K562 (cell line): Measurements from ENCODE around the gene GNGT2. TPM values are rescaled to one million over a fixed set of nuclear protein-coding genes. Genes with fewer than 3 reads are reported as not detected.
A peak's percentile ranks its signal among the peaks of the same experiment; 100 is the strongest.

Experiments used
- ARID4B ChIP-seq: sonication (generic); formaldehyde crosslinking; IDR thresholded peaks from 2 replicates; pipeline ENCODE4 v1.8.0; 2022; ENCODE audit warnings: mild to moderate bottlenecking, missing genetic modification reagents
- FOXK1 ChIP-seq: sonication (generic); formaldehyde crosslinking; IDR thresholded peaks from 2 replicates; pipeline ENCODE4 v1.8.0; 2022; ENCODE audit warnings: missing genetic modification reagents, mild to moderate bottlenecking, borderline replicate concordance
- KLF16 ChIP-seq: IDR thresholded peaks from 2 replicates; pipeline ENCODE4 v1.6.1; 2016; ENCODE audit warnings: antibody characterized with exemption
- SIRT6 ChIP-seq: IDR thresholded peaks from one replicate; pipeline ENCODE4 v1.6.1; 2012; ENCODE audit warnings: low read depth, mild to moderate bottlenecking, control low read depth, inconsistent platforms, low read length, moderate library complexity
- SRSF1 ChIP-seq: fragments of 200-400 bp; formaldehyde crosslinking; IDR thresholded peaks from 2 replicates; pipeline ENCODE4 v1.6.1; 2017; ENCODE audit warnings: mild to moderate bottlenecking, low read depth, low read length, moderate library complexity
- TCF3 ChIP-seq: sonication (generic); formaldehyde crosslinking; IDR thresholded peaks from 2 replicates; pipeline ENCODE4 v1.4.0; 2020; ENCODE audit warnings: mild to moderate bottlenecking, missing genetic modification reagents
- XRCC3 ChIP-seq: fragments of 450-650 bp; IDR thresholded peaks from 2 replicates; pipeline ENCODE4 v1.6.1; 2017; ENCODE audit warnings: mild to moderate bottlenecking, moderate library complexity
- polyA plus RNA-seq, 8 experiments: library from polyadenylated mRNA; depleted of rRNA in 4 of 8; stranded (reverse) in 5 of 8; unstranded in 3 of 8; fragments of >200 nt; fragmentation: Nextera tagmentation in 2 of 8; fragmentation: Illumina TruSeq in 1 of 8; extraction: Ambion mirVana in 2 of 8; extraction: Trizol in 1 of 8; gene quantifications; 2 replicates each; pipeline versions ENCODE4 v1.2.1 to v1.2.3, GENCODE V29; 2011 to 2014; ENCODE audit warnings: inconsistent platforms in 1 of 8, missing spikeins in 1 of 8
- total RNA-seq, 7 experiments: library from RNA; depleted of rRNA in 6 of 7; stranded (reverse); fragments of >200 nt in 6 of 7; fragmentation: Illumina TruSeq in 2 of 7; extraction: Trizol in 2 of 7; gene quantifications; 2 replicates each; pipeline versions ENCODE4 v1.2.1 to v1.2.3, GENCODE V29; 2011 to 2021; ENCODE audit warnings: low replicate concordance in 1 of 7
- TF ChIP-seq, protein P1 (sequence below): fragments of 250-450 bp; sonication (Bioruptor Pico); IDR thresholded peaks from 2 replicates; pipeline ENCODE4 v1.5.0; 2020; ENCODE audit warnings: mild to moderate bottlenecking, borderline replicate concordance
- TF ChIP-seq, protein P2 (sequence below), 2 experiments: fragments of 450-650 bp; formaldehyde crosslinking in 1 of 2; IDR thresholded peaks; 2 replicates each; pipeline versions ENCODE4 v1.4.0 to v1.6.1; 2014 to 2020; ENCODE audit warnings: mild to moderate bottlenecking in 2 of 2, borderline replicate concordance in 1 of 2, low read depth in 1 of 2

Gene GNGT2
- total and polyA plus RNA-seq, 9 of the 15 experiments (the other 6 are each of a cell fraction or from before 2014, with no cell fraction given) = not detected

DNA sequence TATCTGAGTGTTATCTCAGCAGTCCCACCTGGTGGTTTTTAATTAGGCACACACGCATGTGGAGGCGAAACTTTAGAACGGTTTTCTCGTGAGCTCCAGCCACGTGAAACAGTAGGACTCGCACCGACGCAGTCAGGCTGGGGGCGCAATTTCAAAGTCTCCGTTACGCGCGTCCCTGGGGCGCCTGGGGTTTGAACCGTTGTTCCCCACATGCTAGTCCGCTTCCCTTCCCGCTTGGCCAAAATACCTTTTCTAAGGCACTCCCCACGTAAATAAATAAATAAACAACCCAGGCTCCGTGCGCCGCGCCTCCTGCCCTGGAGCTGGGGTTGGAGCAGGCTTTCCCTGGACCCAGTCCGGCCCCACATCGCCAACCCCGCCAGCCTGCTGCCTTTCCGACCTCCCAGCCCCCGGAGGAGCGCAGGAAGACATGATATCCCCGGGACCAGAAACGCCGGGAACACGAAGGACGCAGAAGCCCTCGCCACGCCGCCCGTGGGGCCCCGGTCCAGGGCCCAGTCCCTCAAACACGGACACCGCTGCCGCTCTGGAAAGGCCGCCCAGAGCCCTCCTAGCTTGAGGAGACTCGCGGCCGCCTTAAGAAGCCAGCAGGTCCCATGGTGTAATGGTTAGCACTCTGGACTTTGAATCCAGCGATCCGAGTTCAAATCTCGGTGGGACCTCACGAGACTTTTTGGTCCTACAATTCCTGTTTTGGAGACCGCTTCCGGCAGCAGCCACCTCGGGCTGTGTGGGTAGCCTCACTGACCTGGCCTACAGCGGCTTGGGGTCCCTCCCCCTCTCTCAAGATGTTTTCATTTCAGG is 18.2 kb downstream of the GNGT2 start (continued):
- TF ChIP-seq SRSF1 = no peak
- TF ChIP-seq, protein P1, sequence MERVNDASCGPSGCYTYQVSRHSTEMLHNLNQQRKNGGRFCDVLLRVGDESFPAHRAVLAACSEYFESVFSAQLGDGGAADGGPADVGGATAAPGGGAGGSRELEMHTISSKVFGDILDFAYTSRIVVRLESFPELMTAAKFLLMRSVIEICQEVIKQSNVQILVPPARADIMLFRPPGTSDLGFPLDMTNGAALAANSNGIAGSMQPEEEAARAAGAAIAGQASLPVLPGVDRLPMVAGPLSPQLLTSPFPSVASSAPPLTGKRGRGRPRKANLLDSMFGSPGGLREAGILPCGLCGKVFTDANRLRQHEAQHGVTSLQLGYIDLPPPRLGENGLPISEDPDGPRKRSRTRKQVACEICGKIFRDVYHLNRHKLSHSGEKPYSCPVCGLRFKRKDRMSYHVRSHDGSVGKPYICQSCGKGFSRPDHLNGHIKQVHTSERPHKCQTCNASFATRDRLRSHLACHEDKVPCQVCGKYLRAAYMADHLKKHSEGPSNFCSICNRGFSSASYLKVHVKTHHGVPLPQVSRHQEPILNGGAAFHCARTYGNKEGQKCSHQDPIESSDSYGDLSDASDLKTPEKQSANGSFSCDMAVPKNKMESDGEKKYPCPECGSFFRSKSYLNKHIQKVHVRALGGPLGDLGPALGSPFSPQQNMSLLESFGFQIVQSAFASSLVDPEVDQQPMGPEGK (CRISPR knock-in tag) = no peak
- TF ChIP-seq, protein P2, sequence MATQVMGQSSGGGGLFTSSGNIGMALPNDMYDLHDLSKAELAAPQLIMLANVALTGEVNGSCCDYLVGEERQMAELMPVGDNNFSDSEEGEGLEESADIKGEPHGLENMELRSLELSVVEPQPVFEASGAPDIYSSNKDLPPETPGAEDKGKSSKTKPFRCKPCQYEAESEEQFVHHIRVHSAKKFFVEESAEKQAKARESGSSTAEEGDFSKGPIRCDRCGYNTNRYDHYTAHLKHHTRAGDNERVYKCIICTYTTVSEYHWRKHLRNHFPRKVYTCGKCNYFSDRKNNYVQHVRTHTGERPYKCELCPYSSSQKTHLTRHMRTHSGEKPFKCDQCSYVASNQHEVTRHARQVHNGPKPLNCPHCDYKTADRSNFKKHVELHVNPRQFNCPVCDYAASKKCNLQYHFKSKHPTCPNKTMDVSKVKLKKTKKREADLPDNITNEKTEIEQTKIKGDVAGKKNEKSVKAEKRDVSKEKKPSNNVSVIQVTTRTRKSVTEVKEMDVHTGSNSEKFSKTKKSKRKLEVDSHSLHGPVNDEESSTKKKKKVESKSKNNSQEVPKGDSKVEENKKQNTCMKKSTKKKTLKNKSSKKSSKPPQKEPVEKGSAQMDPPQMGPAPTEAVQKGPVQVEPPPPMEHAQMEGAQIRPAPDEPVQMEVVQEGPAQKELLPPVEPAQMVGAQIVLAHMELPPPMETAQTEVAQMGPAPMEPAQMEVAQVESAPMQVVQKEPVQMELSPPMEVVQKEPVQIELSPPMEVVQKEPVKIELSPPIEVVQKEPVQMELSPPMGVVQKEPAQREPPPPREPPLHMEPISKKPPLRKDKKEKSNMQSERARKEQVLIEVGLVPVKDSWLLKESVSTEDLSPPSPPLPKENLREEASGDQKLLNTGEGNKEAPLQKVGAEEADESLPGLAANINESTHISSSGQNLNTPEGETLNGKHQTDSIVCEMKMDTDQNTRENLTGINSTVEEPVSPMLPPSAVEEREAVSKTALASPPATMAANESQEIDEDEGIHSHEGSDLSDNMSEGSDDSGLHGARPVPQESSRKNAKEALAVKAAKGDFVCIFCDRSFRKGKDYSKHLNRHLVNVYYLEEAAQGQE (IDR thresholded peaks at IDR 0.05; ENCODE audit: borderline replicate concordance) = peak; percentile 62
- TF ChIP-seq, protein P2 (CRISPR knock-in tag; IDR thresholded peaks at IDR 0.05; ENCODE audit: low read depth) = 0 out of 2 replicates have a peak, but pooled peaks have one; percentile 23
- no peak for TF ChIP-seq XRCC3
- TF ChIP-seq TCF3 = peak; percentile 78
- TF ChIP-seq SIRT6 = no peak
- TF ChIP-seq KLF16 = peak; percentile 55; the same call in 1 of the 2 replicates
- TF ChIP-seq FOXK1 = 0 out of 2 replicates have a peak, but pooled peaks have one; percentile 85
- TF ChIP-seq ARID4B = no peak
